Osteocyte (in vitro differentiated cells): ENCODE results near the gene MPEG1. TPM values are rescaled to one million over a fixed set of nuclear protein-coding genes. Genes with fewer than 3 reads are reported as not detected.

Experiments used
- DNase-seq: peaks from one replicate; pipeline ENCODE4 v3.0.0; 2021; ENCODE audit warnings: mixed read lengths; ENCODE audit not compliant: unreplicated experiment; ENCODE audit errors: extremely low spot score
- H3K27ac Mint-ChIP-seq: one replicate; pipeline ENCODE4 v1.8.0; 2021; ENCODE audit warnings: mild to moderate bottlenecking, mixed read lengths; ENCODE audit not compliant: unreplicated experiment
- H3K27me3 Mint-ChIP-seq: one replicate; pipeline ENCODE4 v1.8.0; 2021; ENCODE audit warnings: mixed read lengths; ENCODE audit not compliant: unreplicated experiment
- H3K36me3 Mint-ChIP-seq: one replicate; pipeline ENCODE4 v1.8.0; 2021; ENCODE audit warnings: mixed read lengths; ENCODE audit not compliant: unreplicated experiment
- H3K4me1 Mint-ChIP-seq: one replicate; pipeline ENCODE4 v1.8.0; 2021; ENCODE audit warnings: mixed read lengths; ENCODE audit not compliant: unreplicated experiment
- H3K4me3 Mint-ChIP-seq: one replicate; pipeline ENCODE4 v1.8.0; 2021; ENCODE audit warnings: mild to moderate bottlenecking, moderate library complexity, mixed read lengths; ENCODE audit not compliant: unreplicated experiment
- H3K9me3 Mint-ChIP-seq: one replicate; pipeline ENCODE4 v1.8.0; 2021; ENCODE audit warnings: mixed read lengths; ENCODE audit not compliant: unreplicated experiment
- CTCF ChIP-seq: fragments of 200-600 bp; sonication (generic); IDR thresholded peaks from 2 replicates; pipeline ENCODE4 v1.5.0; 2021; ENCODE audit warnings: antibody characterized with exemption, mild to moderate bottlenecking, moderate library complexity
- total RNA-seq: library from RNA; stranded (reverse); gene quantifications from 2 replicates; pipeline ENCODE4 v1.2.1, GENCODE V29; 2021

MPEG1 gene
- total RNA-seq, 1 donor from 2014 or later: not detected

- no peak for TF ChIP-seq CTCF
- Mint-ChIP-seq H3K4me3 (no peak overlapping the region), H3K36me3 (no peaks in the 10 kb centered on the region), H3K27ac (peak overlapping the region; percentile 68), H3K27me3 (peaks cover 26% of the 10 kb centered on the region), H3K9me3 (no peaks in the 10 kb centered on the region), H3K4me1 (peaks cover 24% of the 10 kb centered on the region)
- no peak for DNase-seq
Measured at GRCh38 chr11:59247531-59248227, 35.0 kb upstream of the MPEG1 start.

GRCh38 chr11:59243633-59244032 is 30.9 kb upstream of the MPEG1 start:
- Mint-ChIP-seq H3K4me1 (peaks cover 20% of the 10 kb centered on the region), H3K27me3 (peaks cover 12% of the 10 kb centered on the region), H3K4me3 (no peak overlapping the region), H3K36me3 (no peaks in the 10 kb centered on the region), H3K9me3 (peaks cover 6% of the 10 kb centered on the region), H3K27ac (no peak overlapping the region)
- no peak for DNase-seq
- TF ChIP-seq CTCF: no peak

- no peak overlapping the region for H3K27ac Mint-ChIP-seq
- TF ChIP-seq CTCF: no peak
- H3K9me3 Mint-ChIP-seq: peaks cover 15% of the 10 kb centered on the region
- H3K36me3 Mint-ChIP-seq: no peaks in the 10 kb centered on the region
- DNase-seq: no peak
- no peak overlapping the region for H3K4me3 Mint-ChIP-seq
- peaks cover 32% of the 10 kb centered on the region for H3K27me3 Mint-ChIP-seq
- no peaks in the 10 kb centered on the region for H3K4me1 Mint-ChIP-seq
Measured at GRCh38 chr11:59240322-59240721, 27.6 kb upstream of the MPEG1 start.

- Mint-ChIP-seq H3K4me1 (no peaks in the 10 kb centered on the region), H3K27ac (no peak overlapping the region), H3K27me3 (peaks cover 32% of the 10 kb centered on the region), H3K36me3 (no peaks in the 10 kb centered on the region), H3K9me3 (peaks cover 4% of the 10 kb centered on the region), H3K4me3 (no peak overlapping the region)
- DNase-seq: no peak
- no peak for TF ChIP-seq CTCF
Measured at GRCh38 chr11:59226396-59226795, 13.7 kb upstream of the MPEG1 start.

GRCh38 chr11:59225017-59225416 is 12.3 kb upstream of the MPEG1 start:
- Mint-ChIP-seq H3K9me3 (no peaks in the 10 kb centered on the region), H3K4me1 (no peaks in the 10 kb centered on the region), H3K27me3 (peaks cover 28% of the 10 kb centered on the region), H3K36me3 (no peaks in the 10 kb centered on the region), H3K27ac (no peak overlapping the region), H3K4me3 (no peak overlapping the region)
- TF ChIP-seq CTCF: no peak
- DNase-seq: no peak
